HG02981 (cell line): ENCODE measurements around the gene RNF32.
"Not testable (repeated sequence)": the region's sequence is repeated elsewhere in the genome, so short reads cannot be mapped to it uniquely, and the experiment has no call there.

ENCODE experiments used
- ATAC-seq: cut with Tn5 transposase; IDR thresholded peaks from one replicate; pipeline ENCODE4 v1.9.1; 2021; ENCODE audit warnings: mild to moderate bottlenecking, moderate library complexity; ENCODE audit not compliant: unreplicated experiment

RNF32 gene

DNA sequence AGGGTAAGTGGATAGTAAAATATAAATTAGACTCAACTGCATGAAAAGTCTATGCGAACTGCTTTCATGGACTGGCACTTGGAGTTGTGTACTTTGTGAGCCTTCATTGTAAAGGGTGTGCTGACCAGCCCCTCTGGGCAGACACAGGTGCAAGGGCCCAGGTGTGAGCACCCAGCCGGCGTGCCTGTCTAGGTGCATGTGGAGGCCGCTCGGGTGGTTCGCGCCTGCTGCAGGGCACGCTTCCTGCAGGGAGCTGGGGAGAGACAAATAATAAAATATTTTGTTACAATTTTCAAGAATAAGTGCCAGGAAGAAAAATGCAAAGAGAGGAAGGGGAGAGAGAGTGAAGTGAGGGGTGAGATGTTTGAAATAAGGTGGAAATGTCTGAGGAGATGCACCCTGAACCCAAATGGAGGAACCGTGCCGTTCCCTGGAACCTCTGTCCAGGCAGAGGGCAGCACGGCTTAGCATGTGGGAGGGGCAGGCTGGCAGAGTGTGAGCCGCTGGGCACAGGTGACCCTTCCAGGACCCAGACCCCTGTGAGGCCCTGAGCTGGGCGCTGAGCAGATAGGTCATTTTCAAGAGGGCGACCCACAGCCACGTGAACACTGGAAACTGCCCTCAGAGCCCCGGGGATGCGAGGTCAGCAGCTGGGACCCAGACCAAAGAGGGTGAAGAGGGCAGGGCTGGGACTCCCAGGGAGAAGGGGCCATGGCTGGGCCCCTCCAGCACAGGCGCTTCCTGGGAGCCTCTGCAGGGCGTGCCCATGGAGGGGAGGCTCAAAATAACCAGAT is 28.7 kb downstream of the RNF32 start:
- ATAC-seq = no peak

DNA sequence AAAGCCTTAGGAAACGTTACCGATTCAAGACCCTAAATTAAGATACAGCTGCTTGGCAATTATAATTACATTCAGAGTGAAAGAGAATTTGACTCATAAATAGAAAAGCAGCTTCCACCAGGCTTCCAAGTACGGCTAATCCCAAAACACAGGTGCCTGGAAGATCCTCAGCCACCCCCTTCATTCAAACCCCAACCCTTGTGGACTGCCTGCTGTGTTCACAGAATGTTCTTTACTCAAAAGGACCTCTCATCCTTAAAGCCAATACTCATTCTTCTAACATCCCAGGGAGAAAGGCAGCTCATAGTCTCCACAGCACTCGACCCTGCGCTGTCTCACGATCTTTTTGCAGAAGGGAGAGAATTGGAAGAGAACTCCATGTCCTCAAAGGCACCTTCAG is 32.9 kb downstream of the RNF32 start:
- ATAC-seq = no peak

DNA sequence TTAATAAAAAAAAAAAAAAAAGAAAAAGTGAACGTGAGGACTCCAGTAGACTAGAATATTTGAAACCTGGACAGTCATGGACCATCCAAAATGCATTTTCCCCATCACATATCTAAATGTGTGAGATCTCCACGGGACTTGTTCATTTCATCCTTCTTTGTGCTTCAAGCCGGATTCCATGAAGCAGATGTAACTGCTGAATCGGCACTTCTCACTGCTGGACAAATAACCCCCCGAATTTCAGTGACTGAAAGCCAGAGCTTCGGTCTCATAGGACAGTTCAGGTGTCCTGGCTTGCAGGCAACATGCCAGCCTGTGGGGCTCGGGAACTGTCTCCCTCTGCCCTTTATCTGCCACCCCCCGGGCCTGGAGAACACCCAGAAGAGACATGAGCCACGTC is 33.3 kb downstream of the RNF32 start:
- no peak for ATAC-seq

- no peak for ATAC-seq
Observed at GRCh38 chr7:156675721-156676120, 35.1 kb downstream of the RNF32 start.

DNA sequence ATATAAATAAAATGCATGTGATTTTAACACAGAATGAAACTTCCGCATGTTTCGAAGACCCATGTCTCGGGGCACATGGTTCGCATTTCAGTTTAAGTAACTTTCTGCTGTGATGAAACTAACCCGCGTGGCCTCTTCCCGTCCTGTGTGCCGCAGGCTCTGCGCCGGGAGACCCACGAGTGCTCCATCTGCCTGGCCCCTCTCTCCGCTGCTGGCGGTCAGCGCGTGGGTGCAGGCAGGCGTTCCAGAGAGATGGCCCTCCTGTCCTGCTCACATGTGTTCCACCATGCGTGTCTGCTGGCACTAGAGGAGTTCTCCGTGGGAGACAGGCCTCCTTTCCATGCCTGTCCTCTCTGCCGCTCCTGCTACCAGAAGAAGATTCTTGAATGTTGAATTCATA is 35.7 kb downstream of the RNF32 start:
- no peak for ATAC-seq

- no peak for ATAC-seq
Observed at GRCh38 chr7:156677374-156678054, 36.9 kb downstream of the RNF32 start.

- no peak for ATAC-seq
Observed at GRCh38 chr7:156680281-156680680, 39.7 kb downstream of the RNF32 start.

DNA sequence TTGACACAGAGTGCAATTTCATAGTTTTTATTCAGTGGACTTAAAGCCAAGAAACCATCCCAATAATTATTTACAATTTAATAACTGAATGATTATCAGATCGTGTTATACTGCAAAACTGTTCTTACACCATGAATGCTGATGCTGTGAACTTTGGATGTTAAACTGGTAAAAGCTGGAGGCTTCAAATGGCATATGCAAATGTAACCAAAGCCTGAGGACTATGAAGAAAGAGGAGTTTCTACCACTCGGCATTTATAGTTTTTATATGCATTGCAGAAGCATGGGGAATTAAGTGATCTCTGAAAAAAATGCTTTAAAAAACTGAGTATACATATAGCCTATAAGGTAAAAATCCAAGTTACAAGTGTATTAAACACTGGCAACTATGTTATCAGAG is 42.4 kb downstream of the RNF32 start:
- no peak for ATAC-seq

DNA sequence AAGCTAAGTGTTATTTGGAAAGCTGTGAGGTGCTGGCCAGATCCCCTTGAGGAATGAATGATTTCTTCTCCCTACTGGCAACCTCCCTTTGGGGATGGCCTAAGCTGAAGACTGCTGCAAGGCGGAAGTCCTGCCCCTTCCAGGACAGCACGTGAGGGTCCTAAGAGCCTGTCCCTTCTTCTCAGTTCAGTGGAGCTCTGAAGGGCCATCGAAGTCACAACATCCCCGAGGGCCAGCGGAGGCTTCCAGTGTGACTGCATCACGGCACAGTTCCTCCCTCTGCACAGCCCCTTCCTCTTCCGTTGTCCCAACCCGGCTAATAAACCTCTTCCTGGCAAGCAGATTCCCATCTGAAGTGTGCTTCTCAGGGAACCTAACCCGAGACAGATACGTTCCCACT is 43.7 kb downstream of the RNF32 start:
- ATAC-seq = no peak

DNA sequence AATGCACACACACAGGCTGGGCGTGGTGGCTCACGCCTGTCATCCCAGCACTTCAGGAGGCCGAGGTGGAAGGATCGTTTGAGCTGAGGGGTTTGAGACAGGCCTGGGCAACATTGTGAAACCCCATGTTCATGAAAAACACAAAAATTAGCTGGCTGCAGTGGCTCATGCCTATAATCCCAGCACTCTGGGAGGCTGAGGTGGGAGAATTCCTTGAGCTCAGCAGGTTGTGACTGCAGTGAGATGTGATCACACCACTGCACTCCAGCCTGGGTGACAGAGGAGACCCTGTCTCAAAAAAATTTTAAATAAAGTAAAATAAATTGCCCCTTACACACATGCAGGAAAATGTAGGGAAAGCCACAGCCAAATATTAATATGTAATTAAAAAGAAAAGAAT is 44.1 kb downstream of the RNF32 start:
- no peak for ATAC-seq

GRCh38 chr7:156691764-156692163 is 51.2 kb downstream of the RNF32 start:
- ATAC-seq = no peak

DNA sequence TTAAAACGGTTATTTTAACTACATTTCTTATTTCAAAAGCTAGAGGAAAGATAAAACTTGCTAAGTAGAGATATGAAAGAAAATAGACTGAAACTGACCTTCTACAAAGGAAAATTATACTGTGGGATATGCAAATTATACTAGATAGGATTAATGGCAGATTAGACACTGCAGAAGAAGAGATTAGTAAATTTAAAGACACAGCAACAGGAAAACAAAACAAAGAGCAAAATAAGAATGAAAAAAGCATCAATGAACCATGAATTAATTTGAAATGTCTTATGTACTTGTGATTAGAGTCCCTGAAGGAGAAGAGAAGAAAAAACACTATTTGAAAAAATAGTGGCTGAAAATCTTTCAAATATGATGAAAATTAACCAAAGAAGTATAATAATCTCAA is 52.3 kb downstream of the RNF32 start:
- no peak for ATAC-seq

GRCh38 chr7:156693627-156694026 is 53.1 kb downstream of the RNF32 start:
- ATAC-seq = no peak

GRCh38 chr7:156697283-156697682 is 56.7 kb downstream of the RNF32 start:
- ATAC-seq = not testable (repeated sequence)

DNA sequence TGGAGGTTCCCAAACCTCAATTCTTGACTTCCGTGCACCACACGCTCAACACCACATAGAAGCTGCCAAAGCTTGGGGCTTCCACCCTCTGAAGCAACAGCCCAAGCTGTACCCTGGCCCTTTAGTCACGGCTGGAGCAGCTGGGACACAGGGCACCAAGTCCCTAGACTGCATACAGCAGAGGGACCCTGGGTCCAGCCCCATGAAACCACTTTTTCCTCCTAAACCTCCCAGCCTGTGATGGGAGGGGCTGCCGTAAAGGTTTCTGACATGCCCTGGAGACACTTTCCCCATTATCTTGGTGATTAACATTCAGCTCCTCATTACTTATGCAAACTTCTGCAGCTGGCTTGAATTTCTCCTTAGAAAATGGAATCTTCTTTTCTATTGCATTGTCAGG is 57.9 kb downstream of the RNF32 start:
- not testable (repeated sequence) for ATAC-seq

- ATAC-seq = not testable (repeated sequence)
Observed at GRCh38 chr7:156701787-156702186, 61.2 kb downstream of the RNF32 start.

DNA sequence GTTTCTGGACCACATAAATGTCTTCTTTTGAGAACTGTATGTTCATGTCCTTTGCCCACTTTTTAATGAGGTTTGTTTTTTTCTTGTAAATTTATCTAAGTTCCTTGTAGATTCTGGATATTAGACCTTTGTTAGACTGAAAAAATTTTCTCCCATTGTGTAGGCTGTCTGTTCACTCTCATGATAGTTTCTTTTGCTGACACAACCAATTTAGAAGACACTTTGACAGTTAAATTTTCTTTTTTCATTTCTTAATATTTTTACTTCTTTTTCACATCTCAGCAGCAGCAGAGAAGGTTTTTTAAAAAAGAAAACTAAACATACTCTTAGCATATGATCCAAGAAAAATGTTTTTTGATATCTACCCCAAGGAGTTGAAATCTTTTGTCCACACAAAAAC is 61.8 kb downstream of the RNF32 start:
- no peak for ATAC-seq

DNA sequence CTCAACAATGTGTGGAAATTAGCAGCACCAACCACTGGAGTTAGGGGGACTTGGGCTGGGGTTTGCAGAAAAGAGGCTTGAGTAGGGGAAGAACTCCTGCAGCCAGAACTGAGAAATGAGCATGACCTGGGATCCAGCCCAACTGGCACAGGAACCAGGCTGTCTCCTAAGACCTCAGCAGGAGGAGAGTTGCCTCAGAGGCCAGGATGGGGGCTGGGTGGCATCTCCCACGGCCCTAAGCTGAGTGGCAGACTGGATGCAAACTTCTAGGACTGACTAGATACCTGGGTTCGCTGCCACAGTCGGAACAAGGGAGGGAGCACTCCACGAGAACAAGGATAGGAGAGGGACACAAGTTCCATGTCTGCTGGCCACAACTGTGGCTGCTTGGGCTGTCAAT is 62.6 kb downstream of the RNF32 start:
- no peak for ATAC-seq

- ATAC-seq = no peak
Observed at GRCh38 chr7:156703773-156704482, 63.4 kb downstream of the RNF32 start.

- no peak for ATAC-seq
Observed at GRCh38 chr7:156722043-156722826, 81.7 kb downstream of the RNF32 start.

- no peak for ATAC-seq
Observed at GRCh38 chr7:156725073-156725472, 84.5 kb downstream of the RNF32 start.
